ENCODE measurements around the gene IDH2.
A peak's percentile ranks its signal among the peaks of the same experiment; 100 is the strongest.
"Not testable (repeated sequence)": the region's sequence is repeated elsewhere in the genome, so short reads cannot be mapped to it uniquely, and the experiment has no call there.

Gene IDH2

GRCh38 chr15:90101969-90102890 is at the start of gene IDH2:
Gene IDH2 (minus strand): TSS chr15:90102468. CDS start chr15:90102390, 78 bp downstream.
- DNase-seq = peak; percentile 64 to 78

DNA sequence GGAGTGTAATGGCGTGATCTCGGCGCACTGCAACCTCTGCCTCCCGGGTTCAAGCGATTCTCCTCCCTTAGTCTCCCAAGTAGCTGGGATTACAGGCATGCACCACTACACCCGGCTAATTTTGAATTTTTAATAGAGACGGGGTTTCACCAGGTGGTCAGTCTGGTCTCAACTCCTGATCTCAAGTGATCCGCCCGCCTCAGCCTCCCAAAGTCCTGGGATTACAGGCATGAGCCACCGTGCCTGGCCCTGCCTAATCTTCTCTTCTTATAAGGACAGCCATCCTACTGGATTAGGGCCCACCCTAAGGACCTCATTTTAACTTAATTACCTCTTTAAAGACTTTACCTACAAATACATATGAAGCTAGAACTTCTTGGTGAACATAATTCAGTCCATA is 48.3 kb upstream of the IDH2 start:
- DNase-seq = not testable (repeated sequence)

DNA sequence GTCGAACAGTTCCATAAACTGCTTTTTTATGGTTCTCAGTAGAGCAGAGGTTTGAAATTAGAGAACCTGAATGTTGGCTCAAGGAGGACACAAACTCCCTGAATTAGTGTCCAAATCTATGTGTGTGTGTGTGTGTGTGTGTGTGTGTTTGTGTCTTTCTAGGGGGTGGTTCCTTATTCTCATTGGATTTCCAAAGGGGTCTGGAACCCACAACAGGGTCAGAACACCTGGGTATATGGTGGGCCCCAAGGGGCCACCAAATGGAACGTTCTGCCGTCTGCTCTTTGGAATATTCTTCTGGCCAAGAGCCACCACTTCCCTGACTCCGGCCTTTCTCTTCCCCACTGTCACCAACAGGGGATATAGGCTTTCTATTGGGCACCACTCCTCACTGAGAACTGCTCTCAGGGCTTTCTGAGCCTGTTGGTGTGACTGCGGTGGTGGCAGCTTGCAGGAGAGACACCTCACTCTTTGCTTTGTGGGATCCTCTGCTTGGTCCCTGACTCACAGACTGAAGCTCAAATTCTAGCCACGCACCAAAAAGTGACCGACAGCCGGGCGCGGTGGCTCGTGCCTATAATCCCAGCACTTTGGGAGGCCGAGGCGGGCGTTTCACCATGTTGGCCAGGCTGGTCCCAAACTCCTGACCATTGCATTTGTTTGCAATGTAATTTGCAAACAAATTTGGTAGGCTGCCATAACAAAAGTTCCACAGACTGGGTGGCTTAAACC is 47.5 kb upstream of the IDH2 start:
- DNase-seq = no peak

- DNase-seq = not testable (repeated sequence)
Measured at GRCh38 chr15:90146198-90146761, 44.0 kb upstream of the IDH2 start.

DNA sequence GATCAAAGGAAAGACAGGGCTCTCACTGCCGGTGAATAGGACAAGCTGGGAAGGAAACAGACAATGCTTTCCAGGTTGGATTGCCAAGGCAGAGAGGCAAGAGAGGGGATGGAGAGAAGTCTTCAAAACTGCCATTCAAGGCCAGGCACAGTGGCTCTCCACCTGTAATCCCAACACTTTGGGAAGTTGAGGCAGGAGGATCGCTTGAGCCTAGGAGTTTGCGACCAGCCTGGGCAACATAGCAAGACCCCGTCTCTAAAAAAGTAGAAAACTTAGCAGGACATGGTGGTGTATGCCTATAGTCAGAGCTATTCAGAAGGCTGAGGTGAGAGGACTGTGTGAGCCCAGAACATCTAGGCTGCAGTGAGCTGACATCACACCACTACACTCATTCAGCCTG is 43.5 kb upstream of the IDH2 start:
- no peak for DNase-seq

- no peak for DNase-seq
Measured at GRCh38 chr15:90145259-90145658, 43.0 kb upstream of the IDH2 start.

- DNase-seq = peak; percentile 67
Measured at GRCh38 chr15:90143166-90143655, 40.9 kb upstream of the IDH2 start.

- DNase-seq = peak; percentile 47 to 63
Measured at GRCh38 chr15:90142216-90143165, 40.2 kb upstream of the IDH2 start.

GRCh38 chr15:90141646-90142045 is 39.4 kb upstream of the IDH2 start:
- DNase-seq = no peak

DNA sequence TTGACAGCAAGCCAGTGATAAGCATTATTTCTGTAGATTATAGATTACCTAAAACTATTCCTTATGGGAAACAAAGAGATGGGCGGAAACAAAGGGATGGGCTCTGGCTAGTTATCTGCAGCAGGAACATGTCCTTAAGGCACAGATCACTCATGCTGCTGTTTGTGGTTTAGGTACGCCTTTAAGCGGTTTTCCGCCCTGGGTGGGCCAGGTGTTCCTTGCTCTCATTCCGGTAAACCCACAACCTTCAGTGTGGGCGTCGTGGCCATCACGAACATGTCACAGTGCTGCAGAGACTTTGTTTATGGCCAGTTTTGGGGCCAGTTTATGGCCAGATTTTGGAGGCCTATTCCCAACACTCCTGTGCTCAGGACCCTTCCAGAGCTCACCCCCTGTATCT is 37.3 kb upstream of the IDH2 start:
- DNase-seq = peak in 1 of 2 donors; percentile 37

- no peak for DNase-seq
Measured at GRCh38 chr15:90138071-90138833, 36.0 kb upstream of the IDH2 start.

DNA sequence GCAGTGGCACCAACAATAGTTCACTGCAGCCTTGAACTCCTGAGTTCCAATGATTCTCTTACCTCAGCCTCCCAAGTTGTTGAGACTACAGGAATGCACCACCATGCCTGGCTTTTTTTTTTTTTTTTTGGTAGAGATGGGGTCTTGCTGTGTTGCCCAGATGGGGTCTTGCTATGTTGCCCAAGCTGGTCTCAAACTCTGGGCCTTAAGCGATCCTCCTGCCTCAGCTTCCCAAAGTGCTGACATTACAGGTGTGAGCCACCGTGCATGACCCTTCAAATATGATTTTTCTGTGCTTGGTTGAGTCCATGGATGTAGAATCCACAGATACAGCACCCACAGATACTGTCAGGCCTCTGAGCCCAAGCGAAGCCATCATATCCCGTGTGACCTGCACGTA is 30.2 kb upstream of the IDH2 start:
- no peak for DNase-seq

GRCh38 chr15:90131848-90132247 is 29.6 kb upstream of the IDH2 start:
- no peak for DNase-seq

DNA sequence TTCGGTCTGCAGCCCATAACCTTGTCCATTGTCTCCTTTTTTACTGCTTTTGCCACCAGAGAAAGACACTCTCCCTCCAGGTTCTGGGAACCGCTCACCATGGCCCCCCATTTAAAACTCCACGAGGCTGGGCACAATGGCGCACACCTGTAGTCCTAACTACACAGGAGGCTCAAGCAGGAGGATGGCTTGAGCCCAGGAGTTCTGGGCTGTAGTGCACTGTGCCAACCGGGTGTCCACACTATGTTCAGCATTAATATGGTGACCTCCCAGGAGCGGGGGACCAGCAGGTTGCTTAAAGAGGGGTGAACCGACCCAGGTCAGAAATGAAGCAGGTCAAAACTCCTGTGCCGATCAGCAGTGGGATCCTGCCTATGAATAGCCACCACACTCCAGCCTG is 28.0 kb upstream of the IDH2 start:
- DNase-seq = no peak

- DNase-seq = no peak
Measured at GRCh38 chr15:90126596-90127435, 24.5 kb upstream of the IDH2 start.

DNA sequence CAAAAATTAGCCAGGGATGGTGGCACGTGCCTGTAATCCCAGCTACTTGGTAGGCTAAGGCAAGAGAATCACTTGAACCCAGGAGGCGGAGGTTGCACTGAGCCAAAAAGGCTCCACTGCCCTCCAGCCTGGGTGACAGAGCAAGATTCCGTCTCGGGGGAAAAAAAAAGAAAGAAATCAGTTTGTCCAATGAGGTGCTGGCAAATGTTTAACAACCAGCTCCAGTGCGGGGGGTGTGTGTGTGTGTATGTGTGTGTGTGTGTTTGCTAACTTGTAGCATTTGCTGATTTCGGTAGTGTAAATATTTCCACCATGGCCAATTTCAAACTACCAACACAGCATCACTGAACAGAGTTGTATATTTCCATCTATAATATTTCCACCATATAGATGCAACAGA is 23.8 kb upstream of the IDH2 start:
- DNase-seq = no peak

- DNase-seq = no peak
Measured at GRCh38 chr15:90124507-90124906, 22.2 kb upstream of the IDH2 start.

DNA sequence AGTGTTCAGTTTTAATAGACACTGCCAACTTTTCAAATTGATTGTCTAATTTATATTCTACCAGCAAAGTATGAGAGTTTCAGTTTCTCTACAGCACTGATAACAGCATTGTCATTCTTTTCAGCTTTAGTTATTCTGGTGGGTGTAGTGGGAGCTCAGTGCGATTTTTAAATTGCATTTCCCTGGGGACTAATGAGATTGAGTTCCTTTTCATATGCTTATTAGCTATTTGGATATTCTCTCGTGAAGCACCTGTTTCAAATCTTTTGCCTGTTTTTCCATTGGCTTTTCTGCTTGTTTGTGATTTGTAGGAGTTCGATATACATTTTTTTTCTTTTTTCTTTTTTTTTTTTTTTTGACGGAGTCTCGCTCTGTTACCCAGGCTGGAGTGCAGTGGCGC is 18.8 kb upstream of the IDH2 start:
- DNase-seq = no peak

- DNase-seq = no peak
Measured at GRCh38 chr15:90119367-90119766, 17.1 kb upstream of the IDH2 start.

- DNase-seq = no peak
Measured at GRCh38 chr15:90115783-90116182, 13.5 kb upstream of the IDH2 start.

Measured in CD4-positive, alpha-beta T cell treated with Interferon alpha-2 for 1 hour (primary cell).